KOPT-K1 (cell line): ENCODE data around the gene ZNF729.
"Not testable (repeated sequence)": the region's sequence is repeated elsewhere in the genome, so short reads cannot be mapped to it uniquely, and the experiment has no call there.

Source experiments
- H3K27ac ChIP-seq: fragments of 200-600 bp; sonication (generic); 2 replicates; pipeline ENCODE4 v1.5.1; 2016; ENCODE audit warnings: antibody characterized with exemption, mild to moderate bottlenecking, low read depth, low read length; ENCODE audit not compliant: poor library complexity, severe bottlenecking
- H3K36me3 ChIP-seq: fragments of 200-600 bp; sonication (generic); 2 replicates; pipeline ENCODE4 v1.5.1; 2017; ENCODE audit warnings: antibody characterized with exemption, mild to moderate bottlenecking, low read length, moderate library complexity; ENCODE audit not compliant: insufficient read depth
- H3K9me3 ChIP-seq: fragments of 200-600 bp; sonication (generic); 2 replicates; pipeline ENCODE4 v1.5.1; 2017; ENCODE audit warnings: antibody characterized with exemption, low read length, mild to moderate bottlenecking; ENCODE audit not compliant: insufficient read depth, poor library complexity, severe bottlenecking

ZNF729 gene

GRCh38 chr19:22286151-22286810 lies at the start of gene ZNF729:
ZNF729 (plus strand) TSS chr19:22286441; CDS start chr19:22286526, 85 bp downstream.
- Histone ChIP-seq H3K27ac (no peak within 1 kb of the TSS), H3K36me3 (no peaks in the 10 kb centered on the region), H3K9me3 (peaks cover 19% of the 10 kb centered on the region)

- H3K36me3 ChIP-seq = no peaks in the 10 kb centered on the region
- peaks cover 5% of the 10 kb centered on the region for H3K9me3 ChIP-seq
- no peak overlapping the region for H3K27ac ChIP-seq
These were observed 29.4 kb upstream of the ZNF729 start for GRCh38 chr19:22256856-22257255.

- Histone ChIP-seq H3K27ac (no peak overlapping the region), H3K36me3 (no peaks in the 10 kb centered on the region), H3K9me3 (peaks cover 5% of the 10 kb centered on the region)
These were observed 28.9 kb upstream of the ZNF729 start for GRCh38 chr19:22257381-22257780.

- Histone ChIP-seq H3K9me3 (peaks cover 1% of the 10 kb centered on the region), H3K36me3 (no peaks in the 10 kb centered on the region), H3K27ac (no peak overlapping the region)
These were observed 28.3 kb upstream of the ZNF729 start for GRCh38 chr19:22257916-22258315.

GRCh38 chr19:22260499-22260898 lies 25.7 kb upstream of the ZNF729 start:
- H3K36me3 ChIP-seq = no peaks in the 10 kb centered on the region
- H3K9me3 ChIP-seq = peaks cover 6% of the 10 kb centered on the region
- no peak overlapping the region for H3K27ac ChIP-seq

DNA sequence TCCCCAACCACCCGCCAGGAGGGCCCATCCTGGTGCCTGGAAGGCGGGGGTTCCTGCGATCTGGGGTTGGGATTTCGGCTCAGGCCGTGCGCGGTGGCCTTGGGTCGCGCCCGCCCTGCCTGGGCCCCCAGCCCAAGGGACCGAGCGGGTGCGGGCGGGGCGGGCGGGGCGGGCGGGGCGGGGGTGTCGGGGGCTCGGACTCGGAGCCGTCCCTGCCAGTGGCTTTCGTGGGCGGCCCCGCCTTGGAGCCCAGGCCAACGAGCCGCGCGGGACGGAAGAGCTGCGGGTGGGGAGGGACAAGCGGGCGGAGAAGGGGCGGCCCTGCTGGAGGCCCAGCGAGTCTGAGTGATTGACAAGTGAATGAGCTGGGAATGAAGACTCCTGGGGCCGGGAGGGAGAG lies 24.6 kb upstream of the ZNF729 start:
- Histone ChIP-seq H3K36me3 (no peaks in the 10 kb centered on the region), H3K9me3 (peaks cover 15% of the 10 kb centered on the region), H3K27ac (no peak overlapping the region)

DNA sequence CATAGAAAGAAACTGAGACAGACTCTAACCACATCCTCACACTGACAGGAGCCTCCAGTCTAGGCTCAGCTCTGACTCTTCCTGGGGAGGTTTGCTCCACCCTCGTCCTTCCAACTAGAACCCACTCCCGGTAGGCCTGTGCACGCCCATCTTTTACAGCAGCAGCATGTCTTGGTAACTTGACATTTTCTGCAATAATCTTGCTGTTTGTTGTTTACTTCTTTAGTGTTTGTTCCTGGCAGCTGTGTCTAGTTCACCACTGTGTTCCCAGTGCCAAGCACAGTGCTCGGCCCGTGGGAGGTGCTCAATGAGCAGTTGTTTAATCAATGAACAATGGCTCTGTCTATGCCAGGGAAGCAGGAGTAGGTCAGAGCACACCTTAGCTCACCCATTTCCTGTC lies 23.1 kb upstream of the ZNF729 start:
- Histone ChIP-seq H3K36me3 (no peaks in the 10 kb centered on the region), H3K27ac (no peak overlapping the region), H3K9me3 (peaks cover 15% of the 10 kb centered on the region)

- not testable (repeated sequence) for H3K36me3 ChIP-seq, H3K27ac ChIP-seq
- H3K9me3 ChIP-seq = peaks cover 24% of the 10 kb centered on the region
These were observed 35.3 kb downstream of the ZNF729 start for GRCh38 chr19:22321554-22321953.

GRCh38 chr19:22326219-22326618 lies 40.0 kb downstream of the ZNF729 start:
- H3K9me3 ChIP-seq = peaks cover 36% of the 10 kb centered on the region
- H3K36me3 ChIP-seq = no peaks in the 10 kb centered on the region
- no peak overlapping the region for H3K27ac ChIP-seq

GRCh38 chr19:22327321-22327720 lies 41.1 kb downstream of the ZNF729 start:
- H3K36me3 ChIP-seq = no peaks in the 10 kb centered on the region
- H3K27ac ChIP-seq = no peak overlapping the region
- H3K9me3 ChIP-seq = peaks cover 46% of the 10 kb centered on the region

DNA sequence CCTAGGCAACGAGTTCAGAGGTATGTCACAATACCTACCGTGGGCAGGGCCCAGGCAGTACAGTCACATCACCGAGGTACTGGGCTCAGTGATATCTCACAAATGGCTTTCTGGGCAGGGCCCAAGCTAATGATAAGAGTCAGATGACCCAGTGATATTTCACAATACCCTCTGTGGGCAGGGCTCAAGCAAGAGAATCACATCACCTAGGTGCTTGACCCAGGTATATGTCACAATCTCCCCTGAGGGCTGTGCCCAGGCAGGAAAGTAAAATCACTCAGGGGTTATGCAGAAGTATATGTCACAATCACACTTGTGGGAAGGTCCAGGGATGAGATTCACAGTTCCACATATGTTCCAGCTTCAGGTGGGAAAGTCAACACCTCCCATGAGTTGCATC lies 45.3 kb downstream of the ZNF729 start:
- H3K27ac ChIP-seq = no peak overlapping the region
- peaks cover 35% of the 10 kb centered on the region for H3K9me3 ChIP-seq
- no peaks in the 10 kb centered on the region for H3K36me3 ChIP-seq

DNA sequence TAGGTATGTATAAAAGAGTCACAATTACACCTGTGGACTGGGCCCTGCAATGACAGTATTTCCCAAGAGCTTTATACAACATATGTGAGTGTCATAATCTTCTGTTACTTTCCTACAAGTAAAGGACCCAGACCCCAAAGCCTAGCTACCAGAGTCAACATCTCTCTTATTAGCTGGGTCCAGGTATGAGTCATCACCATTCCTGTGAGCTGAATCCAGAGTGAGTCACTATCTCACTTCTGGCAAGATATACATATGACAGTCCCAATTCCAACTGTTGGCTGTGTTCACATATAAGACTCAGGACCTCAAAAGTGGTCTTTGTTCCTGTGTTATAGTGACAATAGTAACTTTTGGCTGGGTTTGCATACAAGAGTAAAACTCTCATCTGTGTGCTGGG lies 46.7 kb downstream of the ZNF729 start:
- peaks cover 29% of the 10 kb centered on the region for H3K9me3 ChIP-seq

GRCh38 chr19:22335716-22336115 lies 49.5 kb downstream of the ZNF729 start:
- Histone ChIP-seq H3K9me3 (peaks cover 17% of the 10 kb centered on the region), H3K27ac (no peak overlapping the region), H3K36me3 (no peaks in the 10 kb centered on the region)

More for the DNA sequence above, 46.7 kb downstream of the ZNF729 start:
- Histone ChIP-seq H3K27ac (no peak overlapping the region), H3K36me3 (no peaks in the 10 kb centered on the region)

- Histone ChIP-seq H3K36me3 (no peaks in the 10 kb centered on the region), H3K9me3 (peaks cover 10% of the 10 kb centered on the region), H3K27ac (no peak overlapping the region)
These were observed 68.4 kb downstream of the ZNF729 start for GRCh38 chr19:22354665-22355064.
